GM12875 (cell line): ENCODE measurements around the gene SF3A1.
"Not testable (repeated sequence)": the region's sequence is repeated elsewhere in the genome, so short reads cannot be mapped to it uniquely, and the experiment has no call there.

Experiments used
- H3K4me3 ChIP-seq: one replicate; pipeline ENCODE4 v1.5.1; 2011; ENCODE audit warnings: low read depth, low read length, control low read depth
- TF ChIP-seq, protein P1 (sequence below): IDR thresholded peaks from 2 replicates; pipeline ENCODE4 v1.5.1; 2011; ENCODE audit warnings: low read depth, mild to moderate bottlenecking, control low read depth, inconsistent platforms, low read length, moderate library complexity, borderline replicate concordance; ENCODE audit not compliant: insufficient read depth

Gene SF3A1

DNA sequence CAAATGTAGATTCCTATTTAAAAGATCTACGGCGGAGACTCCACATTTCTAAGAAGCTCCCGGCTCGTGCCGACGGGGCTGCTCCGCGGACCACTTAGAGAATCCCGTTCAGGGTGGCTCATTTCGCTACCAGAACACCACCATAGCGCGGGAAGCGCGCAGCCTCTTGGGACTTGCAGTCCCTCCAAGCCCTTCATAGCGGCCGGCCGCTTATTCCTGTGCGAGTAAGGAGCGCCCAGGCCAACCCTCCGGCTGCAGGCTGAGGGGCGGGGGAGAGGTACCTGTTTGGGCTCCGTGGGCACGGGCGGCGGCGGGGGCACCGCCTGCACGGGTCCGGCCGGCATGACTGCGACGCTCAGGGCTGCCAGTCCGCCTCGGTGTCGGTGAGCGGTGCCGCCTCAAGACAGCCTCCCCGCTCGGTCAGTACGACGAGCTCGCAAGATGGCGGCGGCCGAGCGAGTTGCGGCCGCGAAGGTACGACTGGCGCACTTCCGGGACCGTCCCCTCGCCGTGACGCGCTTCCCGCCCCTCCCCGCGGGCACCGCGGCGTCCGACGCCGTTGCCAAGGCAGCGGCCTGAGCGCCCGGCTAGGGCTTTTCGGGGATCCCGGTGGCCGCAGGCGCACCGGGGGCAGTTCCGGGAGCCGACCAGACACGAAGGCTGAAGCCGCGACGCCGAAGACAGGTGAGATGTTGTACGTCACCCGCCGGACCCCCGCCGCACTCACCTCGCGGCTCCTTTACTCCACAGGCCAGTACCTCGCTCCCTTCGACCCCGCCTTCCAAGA, at the start of gene SF3A1, which contains the start of gene CCDC157:
TSS of gene SF3A1 (minus strand) at position 446 of the 787 bp plus-strand sequence. CDS start at position 344, 102 bp downstream.
TSS of gene CCDC157 (plus strand) at position 559 of the 787 bp plus-strand sequence. CDS start 8,994 bp downstream, outside the sequence.
- H3K4me3 ChIP-seq: peak within 1 kb of the TSS; percentile 82
- TF ChIP-seq, protein P1, sequence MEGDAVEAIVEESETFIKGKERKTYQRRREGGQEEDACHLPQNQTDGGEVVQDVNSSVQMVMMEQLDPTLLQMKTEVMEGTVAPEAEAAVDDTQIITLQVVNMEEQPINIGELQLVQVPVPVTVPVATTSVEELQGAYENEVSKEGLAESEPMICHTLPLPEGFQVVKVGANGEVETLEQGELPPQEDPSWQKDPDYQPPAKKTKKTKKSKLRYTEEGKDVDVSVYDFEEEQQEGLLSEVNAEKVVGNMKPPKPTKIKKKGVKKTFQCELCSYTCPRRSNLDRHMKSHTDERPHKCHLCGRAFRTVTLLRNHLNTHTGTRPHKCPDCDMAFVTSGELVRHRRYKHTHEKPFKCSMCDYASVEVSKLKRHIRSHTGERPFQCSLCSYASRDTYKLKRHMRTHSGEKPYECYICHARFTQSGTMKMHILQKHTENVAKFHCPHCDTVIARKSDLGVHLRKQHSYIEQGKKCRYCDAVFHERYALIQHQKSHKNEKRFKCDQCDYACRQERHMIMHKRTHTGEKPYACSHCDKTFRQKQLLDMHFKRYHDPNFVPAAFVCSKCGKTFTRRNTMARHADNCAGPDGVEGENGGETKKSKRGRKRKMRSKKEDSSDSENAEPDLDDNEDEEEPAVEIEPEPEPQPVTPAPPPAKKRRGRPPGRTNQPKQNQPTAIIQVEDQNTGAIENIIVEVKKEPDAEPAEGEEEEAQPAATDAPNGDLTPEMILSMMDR: no peak

DNA sequence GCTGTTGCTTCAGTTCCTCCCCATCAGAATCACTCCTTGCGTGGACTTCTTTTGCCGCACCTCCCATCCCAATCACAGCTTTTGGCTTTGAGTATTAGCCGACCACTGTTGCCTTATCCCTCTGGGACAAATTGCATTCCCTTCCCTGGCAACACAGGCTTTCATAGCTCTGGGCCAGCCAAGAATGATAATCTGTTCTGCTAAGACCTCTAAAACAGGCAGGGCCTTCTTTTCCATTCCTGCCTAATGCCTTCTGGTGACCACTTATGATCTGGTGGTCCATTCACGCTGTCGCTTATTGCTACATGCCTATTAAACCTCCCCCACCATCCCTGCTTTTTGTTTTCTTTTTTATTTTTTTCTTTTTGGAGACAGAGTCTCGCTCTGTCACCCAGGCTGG, 49.7 kb upstream of the SF3A1 start:
- TF ChIP-seq, protein P1: no peak

GRCh38 chr22:30405731-30406130, 49.0 kb upstream of the SF3A1 start:
- H3K4me3 ChIP-seq: no peak overlapping the region
- TF ChIP-seq, protein P1: no peak

More for the DNA sequence above, 49.7 kb upstream of the SF3A1 start:
- H3K4me3 ChIP-seq: no peak overlapping the region

DNA sequence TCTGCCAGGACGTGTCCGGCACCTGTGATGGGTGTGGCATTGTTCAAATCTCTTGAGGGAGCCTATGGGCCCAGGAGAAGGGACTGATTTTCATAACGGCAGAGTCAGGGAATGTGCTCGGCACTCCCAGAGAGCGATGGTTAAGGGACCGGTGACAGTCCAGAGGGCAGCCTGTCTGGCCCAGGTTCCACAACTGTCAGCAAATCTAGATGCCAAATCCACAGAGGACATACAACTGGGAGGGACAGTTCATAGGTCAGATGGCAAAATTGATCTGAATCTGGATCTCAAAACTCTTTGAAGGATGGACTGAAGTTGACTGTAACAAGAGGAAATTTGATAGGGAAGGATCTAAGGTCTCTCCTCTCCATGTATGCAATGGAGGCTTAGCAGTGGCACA, 47.6 kb upstream of the SF3A1 start:
- H3K4me3 ChIP-seq: no peak overlapping the region
- TF ChIP-seq, protein P1: no peak

DNA sequence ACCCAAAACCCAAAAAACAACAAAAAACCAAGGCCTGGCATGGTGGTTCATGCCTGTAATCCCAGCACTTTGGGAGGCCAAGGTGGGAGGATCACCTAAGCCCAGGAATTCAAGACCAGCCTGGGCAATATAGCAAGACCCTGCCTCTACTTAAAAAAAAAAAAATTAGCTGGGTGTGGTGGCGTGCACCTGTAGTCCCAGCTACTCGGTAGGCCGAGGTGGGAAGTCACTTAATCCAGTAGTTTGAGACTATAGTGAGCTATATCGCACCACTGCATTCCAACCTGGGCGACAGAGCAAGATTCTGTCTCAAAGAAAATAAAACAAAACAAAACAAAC, 46.0 kb upstream of the SF3A1 start:
- not testable (repeated sequence) for H3K4me3 ChIP-seq

DNA sequence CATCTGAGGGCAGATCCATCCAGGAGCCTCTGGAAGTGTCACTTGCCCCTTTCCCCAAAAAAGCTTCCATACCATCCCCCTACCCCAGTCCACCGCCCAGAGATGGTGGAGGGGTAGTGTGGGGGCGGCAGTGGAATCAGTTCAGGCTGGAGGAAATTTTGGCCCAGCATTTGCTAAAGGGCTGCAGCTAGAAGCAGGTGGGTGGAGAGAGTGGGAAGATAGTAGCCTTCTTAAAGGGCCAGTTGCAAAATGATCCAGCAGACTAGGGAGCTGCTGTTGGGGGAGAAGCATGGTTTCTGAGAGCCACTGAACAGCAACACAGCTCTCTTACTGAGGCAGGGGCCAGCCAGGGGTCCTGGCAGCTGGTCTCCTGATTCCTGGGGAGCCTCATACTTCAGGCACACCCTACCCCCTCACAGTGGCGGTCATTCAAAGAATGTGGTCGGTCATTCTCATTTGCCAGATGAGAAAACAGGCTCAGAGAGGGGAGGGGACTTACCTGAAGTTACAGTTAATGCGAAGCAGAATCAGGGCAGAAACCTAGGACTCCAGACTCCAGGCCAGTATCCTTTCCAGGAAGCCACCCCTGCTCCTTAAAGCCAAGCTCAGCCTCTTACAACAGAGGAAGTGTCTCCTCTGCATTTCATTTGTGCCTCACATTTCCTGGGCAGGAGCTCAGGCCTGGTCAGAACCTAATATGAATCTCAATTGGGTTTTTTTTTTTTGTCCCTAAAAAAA, 45.5 kb upstream of the SF3A1 start:
- H3K4me3 ChIP-seq: no peak overlapping the region
- TF ChIP-seq, protein P1: no peak

DNA sequence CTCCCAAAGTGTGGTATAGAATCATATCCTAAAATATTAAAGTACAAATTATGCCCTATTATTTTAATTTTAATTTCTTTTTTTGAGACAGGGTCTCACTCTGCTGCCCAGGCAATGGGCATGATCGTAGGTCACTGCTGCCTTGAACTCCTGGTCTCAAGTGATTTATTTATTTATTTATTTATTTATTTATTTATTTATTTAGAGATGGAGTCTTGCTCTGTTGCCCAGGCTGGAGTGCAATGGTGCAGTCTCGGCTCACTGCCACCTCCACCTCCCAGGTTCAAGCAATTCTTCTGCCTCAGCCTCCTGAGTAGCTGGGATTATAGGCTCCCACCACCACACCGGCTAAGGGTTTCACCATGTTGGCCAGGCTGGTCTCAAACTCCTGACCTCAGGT, 44.3 kb upstream of the SF3A1 start:
- H3K4me3 ChIP-seq: not testable (repeated sequence)

GRCh38 chr22:30400159-30400558, 43.5 kb upstream of the SF3A1 start:
- TF ChIP-seq, protein P1: no peak
- H3K4me3 ChIP-seq: no peak overlapping the region
